WTC11 (cell line): Measurements from ENCODE around the gene NPAS1. TPM values are rescaled to one million over a fixed set of nuclear protein-coding genes. Genes with fewer than 3 reads are reported as not detected.

Source experiments
- ATAC-seq: fragments of 200-7000 bp; cut with Tn5 transposase; 2 replicates; pipeline ENCODE4 v1.10.0; 2021; ENCODE audit warnings: mild to moderate bottlenecking, moderate library complexity
- CTCF ChIA-PET: fragments of 300-600 bp; sonication (Branson Sonifier 250); formaldehyde crosslinking; loops from one replicate; lab custom pipeline; 2021; ENCODE audit warnings: antibody characterized with exemption; lab: Charles Lee
- POLR2A ChIA-PET: fragments of 350-600 bp; sonication (Branson Sonifier 250); formaldehyde crosslinking; loops from one replicate; lab custom pipeline; 2021; ENCODE audit warnings: antibody characterized with exemption; lab: Charles Lee
- DNase-seq: peaks from one replicate; pipeline ENCODE4 v3.0.0; 2021; ENCODE audit warnings: low spot score
- H3K27ac Mint-ChIP-seq: 2 replicates; pipeline ENCODE4 v1.8.0; 2021; ENCODE audit warnings: mixed read lengths
- H3K27me3 Mint-ChIP-seq: 2 replicates; pipeline ENCODE4 v1.8.0; 2021; ENCODE audit warnings: low read depth, mild to moderate bottlenecking, moderate library complexity, mixed read lengths
- H3K36me3 Mint-ChIP-seq: 2 replicates; pipeline ENCODE4 v1.8.0; 2021; ENCODE audit warnings: mixed read lengths
- H3K4me1 Mint-ChIP-seq: 2 replicates; pipeline ENCODE4 v1.8.0; 2022; ENCODE audit warnings: mixed read lengths
- H3K4me3 Mint-ChIP-seq: 2 replicates; pipeline ENCODE4 v1.8.0; 2021; ENCODE audit warnings: mild to moderate bottlenecking, moderate library complexity, mixed read lengths
- H3K9me3 Mint-ChIP-seq: 2 replicates; pipeline ENCODE4 v1.8.0; 2021; ENCODE audit warnings: mixed read lengths
- CTCF ChIP-seq: fragments of 200-600 bp; IDR thresholded peaks from 2 replicates; pipeline ENCODE4 v1.8.0; 2022; ENCODE audit warnings: antibody characterized with exemption
- GRHL2 ChIP-seq: fragments of 250-450 bp; sonication (Bioruptor Pico); IDR thresholded peaks from 2 replicates; pipeline ENCODE4 v1.8.0; 2022; ENCODE audit warnings: mild to moderate bottlenecking, moderate library complexity; ENCODE audit not compliant: insufficient replicate concordance, severe bottlenecking
- JAZF1 ChIP-seq: fragments of 250-450 bp; sonication (Bioruptor Pico); IDR thresholded peaks from 2 replicates; pipeline ENCODE4 v1.9.0; 2021; ENCODE audit warnings: moderate library complexity, mild to moderate bottlenecking, inconsistent platforms
- NR2C2 ChIP-seq: sonication (generic); formaldehyde crosslinking; IDR thresholded peaks from 2 replicates; pipeline ENCODE4 v1.8.0; 2022; ENCODE audit warnings: mild to moderate bottlenecking, missing genetic modification reagents
- RELA ChIP-seq: sonication (generic); formaldehyde crosslinking; IDR thresholded peaks from 2 replicates; pipeline ENCODE4 v1.8.1; 2022; ENCODE audit warnings: missing genetic modification reagents, mild to moderate bottlenecking, borderline replicate concordance
- SP1 ChIP-seq: sonication (generic); formaldehyde crosslinking; conservative IDR thresholded peaks from 2 replicates; pipeline ENCODE4 v1.8.1; 2022; ENCODE audit warnings: missing genetic modification reagents
- ZNF532 ChIP-seq: fragments of 250-450 bp; sonication (Bioruptor Pico); IDR thresholded peaks from 2 replicates; pipeline ENCODE4 v1.9.0; 2021; ENCODE audit warnings: mild to moderate bottlenecking, borderline replicate concordance
- total RNA-seq: library from RNA; stranded (reverse); gene quantifications from 3 replicates; pipeline ENCODE4 v1.2.3, GENCODE V29; 2021

The NPAS1 gene
- total RNA-seq, 1 experiment from 2014 or later: 6.8 TPM

- TF ChIP-seq CTCF (no peak), NR2C2 (CRISPR knock-in tag) (no peak)
Measured at GRCh38 chr19:47093254-47093653, 73.6 kb downstream of the NPAS1 start (continued).

- POLR2A ChIA-PET: no interaction called here
Measured at GRCh38 chr19:47093841-47094240, 74.2 kb downstream of the NPAS1 start.

GRCh38 chr19:47094557-47095475, 75.2 kb downstream of the NPAS1 start:
- POLR2A ChIA-PET: no interaction called here
- no peak for ATAC-seq
- DNase-seq: no peak
- peak overlapping the region; percentile 58 for H3K27ac Mint-ChIP-seq
- H3K4me1 Mint-ChIP-seq: peaks cover 44% of the 10 kb centered on the region
- no peak overlapping the region for H3K4me3 Mint-ChIP-seq
- CTCF ChIA-PET: interaction anchor here (1.1 to 2.0 kb wide), 3 partner anchors 15 to 82 kb away, joined by 3 to 8 read pairs (median 6); no protein-coding TSS in a partner anchor
- TF ChIP-seq GRHL2 (CRISPR knock-in tag): no peak
- TF ChIP-seq, all 79 proteins: peak for 0
- Mint-ChIP-seq H3K36me3 (peaks cover 36% of the 10 kb centered on the region), H3K9me3 (no peaks in the 10 kb centered on the region), H3K27me3 (no peaks in the 10 kb centered on the region)

More at GRCh38 chr19:47093841-47094240, 74.2 kb downstream of the NPAS1 start:
- TF ChIP-seq SP1 (CRISPR knock-in tag): no peak
- no peak for TF ChIP-seq ZNF532 (CRISPR knock-in tag)
- no peak for TF ChIP-seq JAZF1 (CRISPR knock-in tag)
- no peak for TF ChIP-seq RELA (CRISPR knock-in tag)
- H3K27me3 Mint-ChIP-seq: no peaks in the 10 kb centered on the region
- CTCF ChIA-PET: interaction anchor here (1.1 kb wide), 1 partner anchor 14 kb away, joined by 6 read pairs; no protein-coding TSS in a partner anchor
- H3K4me1 Mint-ChIP-seq: peaks cover 34% of the 10 kb centered on the region
- H3K4me3 Mint-ChIP-seq: no peak overlapping the region
- ATAC-seq (no peak), DNase-seq (no peak)
- no peaks in the 10 kb centered on the region for H3K9me3 Mint-ChIP-seq
- peak overlapping the region; percentile 45; the same call in 1 of the 2 replicates for H3K27ac Mint-ChIP-seq
- peaks cover 44% of the 10 kb centered on the region for H3K36me3 Mint-ChIP-seq

Other genes with a start within 250 kb of the NPAS1 start
- gene SLC1A5, start 231.2 kb upstream of the NPAS1 start, total RNA-seq: 173 to 239 TPM (median 187 TPM) in 3 replicates
- 232 to 249 TPM (median 234 TPM) in 3 replicates for gene AP2S1, start 169.0 kb upstream of the NPAS1 start, total RNA-seq
- 47.2 to 56.3 TPM (median 47.3 TPM) in 3 replicates for gene ARHGAP35, start 158.8 kb upstream of the NPAS1 start, total RNA-seq
- 86.2 to 90.3 TPM (median 87.8 TPM) in 3 replicates for gene TMEM160, start 28.8 kb downstream of the NPAS1 start, total RNA-seq
- gene ZC3H4, start 93.9 kb downstream of the NPAS1 start, total RNA-seq: 67.2 to 75.5 TPM (median 73.2 TPM) in 3 replicates
- gene SAE1, start 111.0 kb downstream of the NPAS1 start, total RNA-seq: 215 to 224 TPM (median 221 TPM) in 3 replicates
- gene BBC3, start 211.4 kb downstream of the NPAS1 start, total RNA-seq: 29.4 to 49.5 TPM (median 32.2 TPM) in 3 replicates
- gene CCDC9, start 236.7 kb downstream of the NPAS1 start, total RNA-seq: 30.4 to 37.7 TPM (median 33.0 TPM) in 3 replicates